Activated T-helper 1 cell treated with anti-CD3 and anti-CD28 coated beads, Interleukin-12 subunit alpha, Interleukin-12 subunit beta, Interleukin-2, Interleukin-4 antibody, amounts not matched to agents 30 ng/mL and 10 ng/mL and 1 ng/mL, durations not matched to agents 14 hours and 24 hours and 36 hours (primary cell): ENCODE results near the gene SPOUT1. TPM values are rescaled to one million over a fixed set of nuclear protein-coding genes. Genes with fewer than 3 reads are reported as not detected.
A peak's percentile ranks its signal among the peaks of the same experiment; 100 is the strongest.
"Not testable (repeated sequence)": the region's sequence is repeated elsewhere in the genome, so short reads cannot be mapped to it uniquely, and the experiment has no call there.

Experiments used
- DNase-seq: peaks from one replicate; pipeline ENCODE4 v3.0.0; 2021; ENCODE audit warnings: low spot score
- H3K27ac Mint-ChIP-seq: one replicate; pipeline ENCODE4 v1.8.0; 2021; ENCODE audit warnings: mild to moderate bottlenecking, mixed read lengths
- H3K27me3 Mint-ChIP-seq: one replicate; pipeline ENCODE4 v1.8.0; 2022; ENCODE audit warnings: mild to moderate bottlenecking, moderate library complexity, mixed read lengths; ENCODE audit not compliant: insufficient read depth
- H3K36me3 Mint-ChIP-seq: one replicate; pipeline ENCODE4 v1.8.0; 2021; ENCODE audit warnings: low read depth, mixed read lengths
- H3K4me1 Mint-ChIP-seq: one replicate; pipeline ENCODE4 v1.8.0; 2021; ENCODE audit warnings: low read depth, mixed read lengths
- H3K4me3 Mint-ChIP-seq: one replicate; pipeline ENCODE4 v1.8.0; 2021; ENCODE audit warnings: mild to moderate bottlenecking, moderate library complexity, mixed read lengths
- H3K9me3 Mint-ChIP-seq: one replicate; pipeline ENCODE4 v1.8.0; 2021; ENCODE audit warnings: mixed read lengths
- intact Hi-C: fragments of 100-400 bp; cut with micrococcal nuclease; formaldehyde crosslinking; loops from one replicate; pipeline ENCODE4 v1.15.1; 2024
- total RNA-seq: library from RNA; stranded (reverse); gene quantifications from 2 replicates; pipeline ENCODE4 v1.2.3, GENCODE V29; 2022

The SPOUT1 gene
- total RNA-seq, 1 donor from 2014 or later: 158 TPM

DNA sequence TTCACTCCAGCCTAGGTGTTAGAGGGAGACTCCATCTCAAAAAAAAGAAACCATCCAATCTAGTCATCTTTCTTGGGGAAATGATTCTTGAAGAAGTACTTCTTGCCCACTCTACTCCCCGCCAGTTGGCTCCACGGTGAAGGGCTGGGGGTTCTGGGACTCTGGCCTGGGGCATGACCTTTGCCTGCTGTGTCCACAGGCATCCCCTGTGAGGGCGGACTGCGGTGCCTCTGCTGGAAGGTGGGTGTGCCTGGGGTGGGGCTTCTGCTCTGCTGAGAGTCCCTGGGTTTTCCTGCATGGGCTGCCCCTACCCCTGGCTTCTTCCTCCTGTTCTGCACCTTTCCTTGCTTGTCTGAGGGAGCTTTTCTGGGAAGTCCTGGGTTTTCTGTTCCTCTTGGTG lies 39.1 kb downstream of the SPOUT1 start:
- Mint-ChIP-seq H3K9me3 (no peaks in the 10 kb centered on the region), H3K27me3 (no peaks in the 10 kb centered on the region), H3K36me3 (peaks cover 18% of the 10 kb centered on the region), H3K4me3 (no peak overlapping the region), H3K4me1 (peaks cover 22% of the 10 kb centered on the region), H3K27ac (peak overlapping the region; percentile 34)
- intact Hi-C loops: no loop called here
- no peak for DNase-seq

DNA sequence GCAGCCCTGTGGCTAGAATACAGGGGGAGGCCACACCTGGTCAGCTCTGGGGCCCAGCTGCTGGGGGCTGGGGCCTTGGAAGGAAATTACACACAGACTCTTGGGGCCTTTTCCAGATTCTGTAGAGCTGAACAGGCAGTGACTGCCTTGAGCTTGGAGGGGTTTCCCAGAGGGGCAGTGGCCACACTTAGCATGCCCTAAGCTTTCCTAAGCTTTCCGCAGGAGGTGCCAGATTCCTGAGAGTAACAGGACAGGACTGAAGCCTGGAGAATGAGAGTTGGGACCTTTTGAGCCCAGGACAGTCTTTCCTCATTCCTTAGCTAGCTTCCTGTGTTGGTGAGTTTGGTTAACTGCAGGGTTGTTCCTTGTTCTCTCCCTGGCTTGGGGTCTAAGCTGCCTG lies 41.1 kb downstream of the SPOUT1 start:
- Mint-ChIP-seq H3K27me3 (no peaks in the 10 kb centered on the region), H3K27ac (peak overlapping the region; percentile 89), H3K4me1 (peaks cover 24% of the 10 kb centered on the region), H3K9me3 (no peaks in the 10 kb centered on the region), H3K4me3 (peak overlapping the region; percentile 97), H3K36me3 (peaks cover 14% of the 10 kb centered on the region)
- intact Hi-C loops: loop anchor here (5.0 kb wide), 2 partner anchors 86 to 141 kb away; partner anchors contain the start of gene PKN3
- DNase-seq: no peak

DNA sequence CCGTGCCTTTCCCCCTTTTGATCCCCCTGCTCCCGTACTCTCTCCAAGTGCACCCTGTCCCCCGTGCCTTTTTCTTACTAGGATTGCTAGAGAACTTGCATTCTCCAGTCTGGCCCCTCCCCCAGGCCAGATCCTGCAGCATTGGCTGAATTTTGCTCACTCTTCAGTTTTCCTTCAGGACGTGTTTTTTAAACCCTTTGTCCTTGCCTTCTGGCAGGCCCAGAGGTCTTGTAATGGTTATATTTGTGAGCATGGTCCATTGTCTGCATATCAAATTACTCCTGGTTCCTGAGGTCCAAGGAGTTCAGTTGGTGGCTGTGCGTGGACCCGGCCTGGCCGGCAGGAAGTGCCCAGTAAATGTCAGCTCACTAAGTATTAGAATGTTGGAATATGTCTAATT lies 41.9 kb downstream of the SPOUT1 start:
- no peaks in the 10 kb centered on the region for H3K27me3 Mint-ChIP-seq
- H3K9me3 Mint-ChIP-seq: no peaks in the 10 kb centered on the region
- intact Hi-C loops: loop anchor here (1.0 to 5.0 kb wide), 8 partner anchors 16 to 140 kb away; partner anchors contain the start of genes ENDOG, LRRC8A, PKN3 and SPOUT1
- peaks cover 24% of the 10 kb centered on the region for H3K4me1 Mint-ChIP-seq
- H3K4me3 Mint-ChIP-seq: peak overlapping the region; percentile 97
- no peak for DNase-seq
- H3K36me3 Mint-ChIP-seq: peaks cover 8% of the 10 kb centered on the region
- H3K27ac Mint-ChIP-seq: peak overlapping the region; percentile 89

DNA sequence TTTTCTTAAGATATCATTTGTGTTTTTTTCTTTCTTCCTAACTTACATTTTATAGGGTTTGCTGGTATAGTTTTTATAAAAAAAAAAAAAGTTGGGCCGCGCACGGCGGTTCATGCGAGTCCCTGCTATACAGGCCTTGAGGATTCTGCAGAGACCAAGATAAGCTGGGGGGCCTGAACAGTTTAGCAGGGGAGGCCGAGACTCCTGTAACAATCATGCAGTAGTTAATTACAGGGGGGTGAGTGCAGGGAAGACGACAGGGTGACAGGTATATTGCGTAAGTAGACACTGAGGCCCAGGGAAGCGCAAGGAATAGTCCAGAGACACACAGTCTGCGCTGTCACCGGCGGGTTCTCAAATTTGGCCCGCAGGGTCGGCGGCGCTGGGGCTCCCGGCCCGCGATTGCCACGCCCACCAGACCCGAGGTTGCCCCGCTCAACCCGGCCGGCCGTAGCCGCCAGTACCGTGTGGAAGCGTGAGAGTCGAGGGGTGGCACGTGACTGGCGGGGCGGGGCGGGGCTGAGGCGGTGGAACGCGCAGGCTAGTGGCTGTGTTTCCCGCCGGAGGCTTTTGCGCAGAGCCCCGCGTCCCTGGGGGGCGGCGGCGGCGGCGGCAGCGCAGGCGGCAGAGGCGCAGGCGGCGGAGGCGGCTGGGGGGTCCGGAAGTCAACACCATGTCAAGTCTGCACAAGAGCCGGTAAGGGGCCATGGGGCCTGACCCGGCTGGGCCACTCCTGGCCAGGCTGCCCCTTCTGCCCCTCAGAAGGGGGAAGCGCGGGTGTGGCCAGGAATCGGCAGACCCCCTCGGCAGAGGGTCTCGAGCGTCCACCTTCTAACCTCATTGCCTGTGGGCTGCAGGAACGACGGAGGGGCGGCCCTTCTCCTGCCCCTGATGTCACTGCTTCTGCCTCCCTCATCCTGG lies 42.7 kb downstream of the SPOUT1 start, which contains the start of gene TBC1D13:
Gene TBC1D13, plus strand, starts transcription at position 573 of the 921 bp plus-strand sequence. Its CDS starts 101 bp downstream, at position 674.
- peaks cover 22% of the 10 kb centered on the region for H3K4me1 Mint-ChIP-seq
- no peaks in the 10 kb centered on the region for H3K9me3 Mint-ChIP-seq
- DNase-seq: peak; percentile 84
- no peaks in the 10 kb centered on the region for H3K27me3 Mint-ChIP-seq
- H3K36me3 Mint-ChIP-seq: peaks cover 6% of the 10 kb centered on the region
- intact Hi-C loops: loop anchor here (1.0 to 5.0 kb wide), 8 partner anchors 16 to 140 kb away; partner anchors contain the start of genes ENDOG, LRRC8A, PKN3 and SPOUT1
- peak within 1 kb of the TSS; percentile 97 for H3K4me3 Mint-ChIP-seq
- peak within 1 kb of the TSS; percentile 89 for H3K27ac Mint-ChIP-seq

DNA sequence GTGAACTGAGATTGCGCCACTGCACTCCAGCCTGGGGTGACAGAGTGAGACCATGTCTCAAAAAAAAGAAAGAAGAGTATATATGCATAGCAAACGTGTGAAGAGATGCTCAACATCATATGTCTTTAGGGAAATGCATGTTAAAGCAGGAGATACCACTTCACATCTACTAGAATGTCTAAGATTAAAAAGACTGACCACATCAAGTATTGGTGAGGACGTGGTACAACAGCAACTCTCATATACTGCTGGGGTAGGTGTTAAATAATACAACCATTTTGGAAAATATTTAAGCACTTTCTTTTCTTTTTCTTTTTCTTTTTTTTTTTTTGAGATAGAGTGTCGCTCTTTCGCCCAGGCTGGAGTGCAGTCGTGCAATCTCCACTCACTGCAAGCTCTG lies 44.2 kb downstream of the SPOUT1 start:
- no peak for DNase-seq
- Mint-ChIP-seq H3K9me3 (peaks cover 3% of the 10 kb centered on the region), H3K27ac (no peak overlapping the region), H3K36me3 (peaks cover 5% of the 10 kb centered on the region), H3K4me1 (peaks cover 22% of the 10 kb centered on the region), H3K4me3 (peak overlapping the region; percentile 30), H3K27me3 (no peaks in the 10 kb centered on the region)
- intact Hi-C loops: loop anchor here (5.0 kb wide), 2 partner anchors 83 to 138 kb away; partner anchors contain the start of gene PKN3

DNA sequence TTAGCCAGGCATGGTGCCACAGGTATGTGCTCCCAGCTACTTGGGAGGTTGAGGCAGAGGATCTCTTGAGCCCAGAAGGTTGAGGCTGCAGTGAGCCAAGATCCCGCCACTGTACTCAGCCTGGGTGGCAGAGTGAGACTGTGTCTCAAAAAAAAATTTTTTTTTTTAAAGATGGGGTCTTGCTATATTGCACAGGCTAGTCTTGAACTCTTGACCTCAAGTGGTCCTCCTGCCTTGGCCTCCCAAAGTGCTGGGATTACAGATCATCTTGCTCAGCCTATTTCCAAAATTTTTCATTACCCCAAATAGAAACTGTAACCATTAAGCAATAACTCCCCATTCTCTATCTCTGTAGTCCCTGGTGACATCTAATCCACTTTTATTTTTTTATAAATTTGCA lies 46.9 kb downstream of the SPOUT1 start:
- Mint-ChIP-seq H3K9me3 (peaks cover 3% of the 10 kb centered on the region), H3K36me3 (peaks cover 1% of the 10 kb centered on the region), H3K4me1 (peaks cover 13% of the 10 kb centered on the region), H3K27ac (no peak overlapping the region), H3K27me3 (no peaks in the 10 kb centered on the region), H3K4me3 (no peak overlapping the region)
- no peak for DNase-seq
- intact Hi-C loops: no loop called here

DNA sequence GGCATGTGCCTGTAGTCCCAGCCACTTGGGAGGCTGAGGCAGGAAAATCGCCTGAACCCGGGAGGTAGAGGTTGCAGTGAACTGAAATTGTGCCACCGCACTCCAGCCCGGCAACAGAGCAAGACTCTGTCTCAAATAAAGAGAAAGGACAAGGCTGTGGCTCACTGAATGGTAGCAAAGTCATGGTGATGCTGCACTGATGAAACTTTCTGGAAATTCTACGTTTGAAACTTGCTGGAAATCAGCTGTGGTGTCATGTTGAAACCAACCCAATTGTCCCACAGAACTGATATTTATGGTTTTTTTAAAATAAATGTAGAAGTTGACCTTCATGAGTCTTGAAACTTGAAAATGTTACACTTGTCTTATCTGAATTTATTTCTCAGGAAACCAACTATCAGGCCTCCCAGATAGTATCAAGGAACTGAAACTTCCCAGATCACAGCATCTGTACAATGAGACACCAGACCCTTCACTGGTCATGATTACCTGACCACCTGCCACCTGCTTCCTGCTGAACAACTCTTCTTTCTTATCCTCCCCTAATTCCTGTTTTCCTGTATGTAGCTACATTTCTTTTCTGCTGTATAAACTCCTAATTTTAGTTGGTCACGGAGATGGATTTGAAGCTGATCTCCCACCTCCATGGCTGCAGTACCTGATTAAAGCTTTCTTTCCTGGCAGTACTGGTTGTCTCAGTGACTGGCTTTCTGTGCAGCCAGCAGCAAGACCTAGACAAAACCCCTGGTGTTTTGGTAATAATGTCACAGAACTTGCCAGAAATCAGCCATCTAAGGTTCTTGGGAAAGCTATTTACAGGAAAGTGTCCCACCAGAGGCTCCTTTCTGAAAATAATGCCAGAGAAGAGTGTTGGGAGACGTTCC lies 48.2 kb downstream of the SPOUT1 start:
- Mint-ChIP-seq H3K4me3 (no peak overlapping the region), H3K9me3 (peaks cover 3% of the 10 kb centered on the region), H3K27ac (no peak overlapping the region), H3K36me3 (no peaks in the 10 kb centered on the region), H3K4me1 (peaks cover 7% of the 10 kb centered on the region), H3K27me3 (no peaks in the 10 kb centered on the region)
- DNase-seq: no peak
- intact Hi-C loops: no loop called here

DNA sequence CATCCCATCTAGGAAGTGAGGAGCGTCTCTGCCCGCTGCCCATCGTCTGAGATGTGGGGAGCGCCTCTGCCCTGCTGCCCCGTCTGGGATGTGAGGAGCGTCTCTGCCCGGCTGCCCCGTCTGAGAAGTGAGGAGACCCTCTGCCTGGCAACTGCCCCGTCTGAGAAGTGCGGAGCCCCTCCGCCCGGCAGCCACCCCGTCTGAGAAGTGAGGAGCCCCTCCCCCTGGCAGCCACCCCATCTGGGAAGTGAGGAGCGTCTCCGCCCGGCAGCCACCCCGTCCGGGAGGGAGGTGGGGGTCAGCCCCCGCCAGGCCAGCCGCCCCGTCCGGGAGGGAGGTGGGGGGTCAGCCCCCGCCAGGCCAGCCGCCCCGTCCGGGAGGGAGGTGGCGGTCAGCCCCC lies 49.5 kb downstream of the SPOUT1 start:
- H3K4me1 Mint-ChIP-seq, H3K36me3 Mint-ChIP-seq, H3K27ac Mint-ChIP-seq, H3K9me3 Mint-ChIP-seq, intact Hi-C loops, H3K27me3 Mint-ChIP-seq, H3K4me3 Mint-ChIP-seq, DNase-seq: not testable (repeated sequence)

DNA sequence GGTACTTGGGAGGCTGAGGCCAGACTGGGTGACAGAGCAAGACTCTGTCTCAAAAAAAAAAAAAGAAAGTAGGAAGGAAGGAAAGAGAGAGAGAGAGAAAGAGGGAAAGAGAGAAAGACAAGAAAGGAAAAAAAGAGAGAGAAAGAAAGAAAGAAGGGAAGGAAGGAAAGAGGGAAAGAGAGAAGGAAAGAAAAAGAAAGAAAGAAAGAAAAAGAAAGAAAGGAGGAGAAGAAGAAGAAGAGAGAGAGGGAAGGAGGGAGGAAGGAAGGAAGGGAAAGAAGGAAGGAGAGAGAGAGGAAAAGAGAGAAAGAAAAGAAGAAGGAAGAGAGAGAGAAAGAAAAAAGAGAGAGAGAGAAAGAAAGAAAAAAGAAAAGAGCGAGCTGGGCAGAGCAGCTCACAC lies 54.8 kb downstream of the SPOUT1 start:
- Mint-ChIP-seq H3K27me3 (no peaks in the 10 kb centered on the region), H3K36me3 (peaks cover 1% of the 10 kb centered on the region), H3K9me3 (peaks cover 5% of the 10 kb centered on the region), H3K4me1 (peaks cover 14% of the 10 kb centered on the region), H3K27ac (no peak overlapping the region), H3K4me3 (no peak overlapping the region)
- no peak for DNase-seq
- intact Hi-C loops: loop anchor here (5.0 to 10.0 kb wide), 6 partner anchors 107 to 453 kb away; partner anchors contain the start of genes COQ4, DYNC2I2, KYAT1 and LRRC8A

DNA sequence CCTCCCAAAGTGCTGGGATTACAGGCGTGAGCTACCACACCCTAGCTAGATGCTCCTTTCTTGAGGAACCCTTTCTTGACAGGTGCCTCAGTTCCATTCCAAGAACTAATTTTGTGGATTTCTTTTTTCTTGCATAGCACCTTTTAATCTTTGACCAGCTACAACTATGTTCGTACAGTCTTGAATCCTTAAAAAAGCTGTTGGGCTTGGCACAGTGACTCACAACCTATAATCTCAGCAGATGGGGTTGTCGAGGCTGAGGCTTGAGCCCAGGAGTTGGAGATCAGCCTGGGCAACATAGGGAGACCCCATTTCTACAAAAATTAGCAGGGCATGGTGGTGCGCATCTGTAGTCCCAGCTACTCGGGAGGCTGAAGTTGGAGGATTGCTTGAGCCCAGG lies 56.5 kb downstream of the SPOUT1 start:
- peaks cover 5% of the 10 kb centered on the region for H3K9me3 Mint-ChIP-seq
- intact Hi-C loops: loop anchor here (5.0 to 10.0 kb wide), 6 partner anchors 109 to 451 kb away; partner anchors contain the start of genes COQ4, DYNC2I2, KYAT1 and LRRC8A
- peaks cover 1% of the 10 kb centered on the region for H3K36me3 Mint-ChIP-seq
- no peaks in the 10 kb centered on the region for H3K27me3 Mint-ChIP-seq
- peaks cover 14% of the 10 kb centered on the region for H3K4me1 Mint-ChIP-seq
- H3K4me3 Mint-ChIP-seq: peak overlapping the region; percentile 76
- H3K27ac Mint-ChIP-seq: no peak overlapping the region
- DNase-seq: no peak

DNA sequence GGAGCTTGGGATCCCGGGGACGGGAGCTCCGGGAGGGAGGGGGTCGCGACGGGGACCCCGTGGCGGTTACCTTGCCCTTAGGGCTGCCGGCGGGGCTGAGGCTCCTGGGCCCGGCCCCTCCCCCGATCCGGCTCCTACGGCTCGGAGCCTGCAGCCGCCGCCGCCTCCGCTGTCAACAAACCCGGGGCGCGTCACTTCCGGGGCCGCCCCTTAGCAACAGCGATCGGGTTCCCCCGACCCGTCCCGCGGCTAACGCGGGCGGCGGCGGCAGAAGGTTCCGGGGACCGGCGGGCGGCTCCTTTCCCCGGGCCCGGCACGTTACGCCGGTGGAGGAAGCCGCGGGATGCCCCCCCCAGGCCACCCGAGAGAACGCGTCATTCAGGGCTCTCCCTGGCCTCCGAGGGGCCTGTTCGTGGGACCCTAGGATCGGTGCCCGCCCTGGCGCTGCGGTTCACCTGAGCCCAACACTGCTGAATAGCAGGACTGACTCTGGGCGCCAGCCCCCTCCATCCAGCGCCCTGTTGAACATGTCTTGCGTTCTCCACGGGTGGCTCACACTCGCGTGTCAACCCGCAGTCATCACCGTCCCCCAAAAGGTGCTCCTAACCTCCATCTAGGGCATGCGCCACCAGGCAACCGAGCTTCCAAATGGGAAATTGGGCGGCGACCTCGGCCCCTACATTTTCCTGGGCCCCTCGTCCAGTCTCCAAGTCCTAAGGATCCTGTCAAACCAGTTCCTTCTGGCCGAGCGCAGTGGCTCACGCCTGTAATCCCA lies 57.7 kb downstream of the SPOUT1 start, which contains the start of gene ZER1:
Gene ZER1, minus strand, starts transcription at position 183 of the 775 bp plus-strand sequence. CDS start 16,362 bp downstream, outside the sequence.
- Mint-ChIP-seq H3K9me3 (peaks cover 5% of the 10 kb centered on the region), H3K27me3 (no peaks in the 10 kb centered on the region), H3K27ac (peak within 1 kb of the TSS; percentile 95), H3K36me3 (peaks cover 1% of the 10 kb centered on the region), H3K4me1 (peaks cover 14% of the 10 kb centered on the region), H3K4me3 (peak within 1 kb of the TSS; percentile 98)
- peak; percentile 92 for DNase-seq
- intact Hi-C loops: loop anchor here (1.0 to 10.0 kb wide), 11 partner anchors 15 to 450 kb away; partner anchors contain the start of genes COQ4, DOLK, DYNC2I2 and ENDOG
